Nasal cavity respiratory epithelium epithelial cell of viscerocranial mucosa (primary cell): ENCODE data around the gene CEP63. TPM values are rescaled to one million over a fixed set of nuclear protein-coding genes. Genes with fewer than 3 reads are reported as not detected.

ENCODE experiments used
- total RNA-seq: library from RNA; depleted of rRNA; stranded (reverse); fragments of >200 nt; gene quantifications from 2 replicates; pipeline ENCODE4 v1.2.3, GENCODE V29; 2014

The CEP63 gene
- total RNA-seq = 24.9 and 26.7 TPM in 2 replicates

DNA sequence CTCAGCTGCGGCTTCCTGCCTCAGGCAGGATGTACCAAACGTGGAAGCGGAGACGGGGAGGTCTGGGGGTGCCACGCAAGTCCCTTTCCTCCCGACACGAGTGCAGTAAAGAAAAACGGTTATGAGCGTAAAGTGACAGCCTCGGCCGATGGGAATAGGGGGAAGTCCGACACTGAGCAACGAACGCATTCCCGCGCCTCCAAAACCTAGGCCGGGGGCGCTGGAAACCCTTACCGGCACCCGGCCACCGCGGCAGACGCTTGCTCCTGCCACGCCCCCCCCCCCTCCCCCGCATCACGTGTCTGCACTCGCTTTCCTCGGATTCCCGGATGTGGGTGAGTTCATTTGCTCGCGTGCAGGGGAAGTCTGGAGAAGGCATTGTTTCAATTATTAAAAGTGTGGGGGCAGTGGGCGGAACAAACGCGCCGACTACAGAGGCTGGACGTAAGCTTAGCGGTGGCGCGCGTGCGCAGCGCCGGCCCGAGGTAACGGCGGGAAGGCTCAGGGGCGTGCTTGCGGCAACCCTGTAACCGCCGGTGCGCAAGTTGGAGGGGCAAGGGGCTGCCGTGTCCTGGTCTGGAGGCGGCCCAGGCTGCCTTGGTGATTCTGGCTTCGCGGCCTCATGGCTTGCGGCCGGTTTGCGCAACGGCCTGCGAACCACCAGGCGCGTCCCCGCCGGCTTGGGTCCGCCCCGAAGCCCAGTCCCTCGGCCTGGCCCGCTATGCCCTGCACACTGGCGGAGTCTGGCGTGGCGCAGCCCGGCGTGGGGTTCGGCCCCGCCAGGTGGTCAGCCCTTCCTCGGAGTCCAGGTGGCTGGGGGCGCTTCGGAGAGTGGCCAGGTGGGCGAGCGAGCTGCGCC lies at the start of gene CEP63, which contains the start of gene ANAPC13:
Gene CEP63, plus strand, starts transcription at position 340 of the 859 bp plus-strand sequence. CDS start 9,264 bp downstream, outside the sequence.
Gene ANAPC13, minus strand, starts transcription at position 268 of the 859 bp plus-strand sequence. CDS start 3,081 bp downstream, outside the sequence.

Other genes starting within 250 kb of the CEP63 start
- 92.6 and 108 TPM in 2 replicates for gene RYK, start 235.2 kb upstream of the CEP63 start, total RNA-seq
- 83.3 and 153 TPM in 2 replicates for gene AMOTL2, start 111.6 kb upstream of the CEP63 start, total RNA-seq
- 50.5 and 66.0 TPM in 2 replicates for gene ANAPC13, start 72 bp upstream of the CEP63 start, total RNA-seq
- 0.07 TPM in 1 of 2 replicates, not detected in the other for gene KY, start 165.0 kb downstream of the CEP63 start, total RNA-seq